Naive thymus-derived CD4-positive, alpha-beta T cell (primary cell): Measurements from ENCODE around the gene PCARE. TPM values are rescaled to one million over a fixed set of nuclear protein-coding genes. Genes with fewer than 3 reads are reported as not detected.

Source experiments
- ATAC-seq: fragments of 150-1000 bp; cut with Tn5 transposase; 2 replicates; pipeline ENCODE4 v1.10.0; 2021; ENCODE audit warnings: mild to moderate bottlenecking, moderate library complexity
- CTCF ChIA-PET: fragments of 350-600 bp; sonication (Branson Sonifier 250); formaldehyde crosslinking; loops from one replicate; lab custom pipeline; 2021; ENCODE audit warnings: antibody characterized with exemption; lab: Charles Lee
- POLR2A ChIA-PET: fragments of 350-600 bp; sonication (Branson Sonifier 250); formaldehyde crosslinking; loops from one replicate; lab custom pipeline; 2021; ENCODE audit warnings: antibody characterized with exemption, inconsistent platforms; lab: Charles Lee
- DNase-seq, 9 donors: peaks; one replicate each; pipeline versions ENCODE4 v3.0.0 to v3.0.0-alpha.2; 2020 to 2022; ENCODE audit warnings: mixed read lengths in 1 of 9
- H3K27ac ChIP-seq: one replicate; pipeline ENCODE4 v1.7.0; 2013; ENCODE audit warnings: mild to moderate bottlenecking, low read depth, low read length, moderate library complexity
- H3K27me3 ChIP-seq, 2 donors: one replicate each; pipeline ENCODE4 v1.7.0; 2013; ENCODE audit warnings: low read length in 2 of 2, mild to moderate bottlenecking in 2 of 2, moderate library complexity in 2 of 2; ENCODE audit not compliant: control insufficient read depth in 2 of 2, insufficient read depth in 2 of 2
- H3K36me3 ChIP-seq, 3 experiments: 1 replicate in 2 of 3; 2 replicates in 1 of 3; pipeline ENCODE4 v1.7.0; 2013; ENCODE audit warnings: low read length in 3 of 3, mild to moderate bottlenecking in 3 of 3, moderate library complexity in 1 of 3; ENCODE audit not compliant: insufficient read depth in 3 of 3, control insufficient read depth in 2 of 3
- H3K4me1 ChIP-seq, 2 donors: one replicate each; pipeline ENCODE4 v1.7.0; 2013; ENCODE audit warnings: low read length in 2 of 2, mild to moderate bottlenecking in 2 of 2, moderate library complexity in 1 of 2; ENCODE audit not compliant: control insufficient read depth in 2 of 2, insufficient read depth in 2 of 2
- H3K4me3 ChIP-seq: 2 replicates; pipeline ENCODE4 v1.7.0; 2013; ENCODE audit warnings: mild to moderate bottlenecking, low read length
- H3K9me3 ChIP-seq, 3 experiments: 1 replicate in 2 of 3; 2 replicates in 1 of 3; pipeline ENCODE4 v1.7.0; 2013; ENCODE audit warnings: low read length in 3 of 3; ENCODE audit not compliant: control insufficient read depth in 2 of 3
- H3K27ac Mint-ChIP-seq, 9 donors: one replicate each; pipeline ENCODE4 v1.8.0; 2020 to 2022; ENCODE audit warnings: mixed read lengths in 9 of 9, mild to moderate bottlenecking in 8 of 9, moderate library complexity in 5 of 9, inconsistent platforms in 2 of 9
- H3K27me3 Mint-ChIP-seq, 5 donors: one replicate each; pipeline ENCODE4 v1.8.0; 2021 to 2022; ENCODE audit warnings: mixed read lengths in 5 of 5, mild to moderate bottlenecking in 1 of 5
- H3K36me3 Mint-ChIP-seq, 5 donors: one replicate each; pipeline ENCODE4 v1.8.0; 2020 to 2022; ENCODE audit warnings: mixed read lengths in 5 of 5, mild to moderate bottlenecking in 3 of 5, inconsistent platforms in 1 of 5
- H3K4me1 Mint-ChIP-seq, 7 donors: one replicate each; pipeline ENCODE4 v1.8.0; 2020 to 2022; ENCODE audit warnings: mixed read lengths in 7 of 7, mild to moderate bottlenecking in 3 of 7, inconsistent platforms in 1 of 7
- H3K4me3 Mint-ChIP-seq, 10 donors: one replicate each; pipeline ENCODE4 v1.8.0; 2020 to 2022; ENCODE audit warnings: mild to moderate bottlenecking in 10 of 10, mixed read lengths in 10 of 10, moderate library complexity in 6 of 10, inconsistent platforms in 2 of 10
- H3K9me3 Mint-ChIP-seq, 11 donors: one replicate each; pipeline ENCODE4 v1.8.0; 2020 to 2022; ENCODE audit warnings: mixed read lengths in 11 of 11, mild to moderate bottlenecking in 4 of 11, inconsistent platforms in 1 of 11, moderate library complexity in 1 of 11
- intact Hi-C, 2 donors: fragments of 100-400 bp; cut with micrococcal nuclease; formaldehyde crosslinking; loops; one replicate each; pipeline ENCODE4 v1.15.1; 2023
- polyA plus RNA-seq, 2 donors: library from polyadenylated mRNA; unstranded; fragments of 300-500 nt; fragmentation: Illumina TruSeq; gene quantifications; one replicate each; pipeline ENCODE4 v1.2.3, GENCODE V29; 2021
- total RNA-seq, 6 experiments: library from RNA in 5 of 6; stranded (reverse) in 5 of 6; gene quantifications; 1 replicate in 5 of 6; 2 replicates in 1 of 6; pipeline ENCODE4 v1.2.3 and lab custom pipeline; 2021 to 2026

Gene PCARE
- total and polyA plus RNA-seq, 7 experiments from 2014 or later = not detected

DNA sequence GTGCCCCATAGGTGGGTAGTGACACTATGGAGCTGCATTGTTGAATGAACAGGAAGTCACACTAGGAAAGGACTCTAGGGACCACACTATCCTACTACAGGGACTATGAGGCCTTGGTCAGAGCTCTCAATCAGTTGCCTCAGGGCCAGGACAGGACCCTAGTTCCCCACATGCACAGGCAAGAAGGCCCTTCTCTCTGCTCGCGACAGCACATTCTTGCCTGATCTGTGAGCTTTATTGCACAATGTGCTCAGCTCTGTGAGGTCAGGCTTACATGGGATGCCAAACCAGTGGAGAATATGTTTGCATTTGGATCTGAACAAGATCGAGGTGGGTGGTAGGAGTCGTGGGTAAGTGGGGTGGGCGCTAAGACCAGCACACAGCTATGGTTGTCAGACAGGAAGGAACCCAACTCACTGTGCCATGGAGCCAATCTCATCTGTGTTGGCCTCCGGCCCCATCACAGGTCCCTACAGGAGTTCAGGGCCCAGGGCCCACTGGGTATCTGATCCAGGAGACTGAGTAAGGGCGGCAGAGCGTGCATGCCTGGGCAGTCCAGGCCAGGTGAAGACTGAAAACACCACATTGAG lies 8.0 kb downstream of the PCARE start:
- ATAC-seq (peak; percentile 30), DNase-seq (no peak)
- H3K4me3 ChIP-seq = no peak overlapping the region
- Mint-ChIP-seq H3K27ac (peak overlapping the region in 1 of 9 donors; percentile 41), H3K27me3 (no peaks in the 10 kb centered on the region), H3K9me3 (no peaks in the 10 kb centered on the region), H3K36me3 (no peaks in the 10 kb centered on the region), H3K4me1 (no peaks in the 10 kb centered on the region), H3K4me3 (no peak overlapping the region)
- intact Hi-C loops = no loop called here
- ChIA-PET POLR2A (no interaction called here), CTCF (no interaction called here)
- H3K9me3 ChIP-seq = no peaks in the 10 kb centered on the region
- H3K27me3 ChIP-seq = no peaks in the 10 kb centered on the region
- H3K4me1 ChIP-seq = no peaks in the 10 kb centered on the region
- H3K27ac ChIP-seq = no peak overlapping the region
- no peaks in the 10 kb centered on the region for H3K36me3 ChIP-seq

DNA sequence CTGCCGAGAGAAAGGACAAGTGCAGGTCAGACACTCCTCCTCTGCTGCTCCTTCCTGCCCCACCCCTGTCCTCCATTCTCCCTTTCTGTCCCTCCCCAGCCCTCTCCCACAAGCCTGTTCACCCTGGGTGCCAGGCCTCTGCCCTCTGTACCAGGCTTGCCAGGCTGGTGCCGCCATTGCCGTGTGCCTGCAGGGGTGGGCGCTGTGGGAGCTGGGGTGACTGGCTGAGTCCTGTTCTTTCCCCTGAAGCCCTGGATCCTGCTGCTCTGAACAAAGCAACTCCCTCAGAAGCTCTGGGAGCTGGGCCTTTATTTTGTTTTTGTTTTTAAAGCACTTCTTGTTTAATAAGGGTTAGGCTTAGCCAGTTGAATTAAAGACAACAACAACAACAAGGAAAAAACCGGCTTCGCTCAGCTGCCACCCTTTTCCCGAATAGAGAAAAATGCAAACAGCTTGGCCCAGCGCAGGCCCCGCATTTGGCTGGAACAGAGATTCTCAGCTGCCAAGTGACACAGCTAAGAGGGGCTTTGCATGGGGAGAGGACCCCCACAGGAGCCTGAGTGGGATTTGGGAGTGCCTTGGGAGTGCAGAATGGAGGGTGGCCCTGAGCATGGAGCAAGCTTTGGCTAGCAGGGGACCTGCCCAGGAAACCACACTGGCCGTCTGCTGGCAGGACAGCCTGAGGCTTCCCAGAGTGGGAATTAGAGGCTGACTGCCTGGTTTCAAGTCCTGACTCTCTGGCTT lies 9.1 kb downstream of the PCARE start:
- Mint-ChIP-seq H3K4me1 (peaks cover 0 to 2% (median 0%) of the 10 kb centered on the region in 7 donors), H3K27ac (no peak overlapping the region), H3K9me3 (no peaks in the 10 kb centered on the region), H3K27me3 (no peaks in the 10 kb centered on the region), H3K4me3 (no peak overlapping the region), H3K36me3 (no peaks in the 10 kb centered on the region)
- ChIA-PET CTCF (no interaction called here), POLR2A (no interaction called here)
- H3K4me1 ChIP-seq = no peaks in the 10 kb centered on the region
- no peak for ATAC-seq
- H3K9me3 ChIP-seq = no peaks in the 10 kb centered on the region
- no peak overlapping the region for H3K4me3 ChIP-seq
- H3K36me3 ChIP-seq = no peaks in the 10 kb centered on the region
- H3K27me3 ChIP-seq = no peaks in the 10 kb centered on the region
- intact Hi-C loops = no loop called here
- no peak for DNase-seq
- no peak overlapping the region for H3K27ac ChIP-seq

DNA sequence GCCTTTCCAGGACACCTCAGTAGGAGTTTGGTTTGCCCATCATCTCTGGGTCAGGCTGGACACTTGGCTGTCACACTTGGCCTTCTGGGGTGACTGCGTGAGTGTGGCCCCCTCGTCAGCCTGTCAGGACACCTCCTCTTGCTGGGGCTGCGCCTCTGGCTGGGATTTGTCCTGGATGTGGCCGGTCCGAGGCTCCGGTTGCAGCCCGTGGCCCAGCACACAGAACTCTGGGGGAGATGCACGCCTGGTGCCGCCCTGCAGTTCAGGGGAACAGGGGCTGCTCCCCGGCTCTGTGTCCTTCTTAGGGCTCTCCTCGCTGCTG lies 9.6 kb downstream of the PCARE start:
- no peak for DNase-seq
- ChIA-PET POLR2A (no interaction called here), CTCF (no interaction called here)
- Mint-ChIP-seq H3K9me3 (no peaks in the 10 kb centered on the region), H3K27ac (no peak overlapping the region), H3K4me3 (no peak overlapping the region), H3K36me3 (no peaks in the 10 kb centered on the region), H3K27me3 (no peaks in the 10 kb centered on the region), H3K4me1 (peaks cover 0 to 7% (median 3%) of the 10 kb centered on the region in 7 donors)
- intact Hi-C loops = no loop called here
- Histone ChIP-seq H3K4me1 (no peaks in the 10 kb centered on the region), H3K27ac (no peak overlapping the region), H3K9me3 (no peaks in the 10 kb centered on the region), H3K27me3 (no peaks in the 10 kb centered on the region), H3K4me3 (no peak overlapping the region), H3K36me3 (no peaks in the 10 kb centered on the region)
- ATAC-seq = no peak

DNA sequence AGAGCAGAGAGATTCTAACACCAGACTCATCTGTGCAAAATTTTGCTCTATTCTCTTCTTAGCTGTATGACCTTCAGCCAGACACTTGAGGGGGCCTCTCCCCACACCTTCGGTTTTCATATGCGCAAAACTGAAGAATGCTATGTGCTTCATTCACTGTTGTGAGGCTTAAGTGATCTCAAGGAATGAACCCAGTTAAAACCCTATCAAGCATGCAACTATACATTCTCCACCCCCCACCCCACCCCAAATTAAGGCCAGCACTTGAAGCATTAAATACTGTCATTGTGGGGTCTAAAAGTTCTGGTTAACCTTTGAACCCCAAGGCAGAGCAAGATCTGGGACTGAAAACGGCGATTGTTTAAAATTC lies 10.0 kb downstream of the PCARE start:
- DNase-seq (no peak), ATAC-seq (no peak)
- H3K27ac Mint-ChIP-seq = no peak overlapping the region
- peaks cover 0 to 11% (median 6%) of the 10 kb centered on the region in 7 donors for H3K4me1 Mint-ChIP-seq
- Histone ChIP-seq H3K4me3 (no peak overlapping the region), H3K4me1 (no peaks in the 10 kb centered on the region), H3K9me3 (no peaks in the 10 kb centered on the region), H3K27ac (no peak overlapping the region), H3K27me3 (no peaks in the 10 kb centered on the region), H3K36me3 (no peaks in the 10 kb centered on the region)
- CTCF ChIA-PET = no interaction called here
- H3K36me3 Mint-ChIP-seq = no peaks in the 10 kb centered on the region
- no peaks in the 10 kb centered on the region for H3K27me3 Mint-ChIP-seq
- H3K9me3 Mint-ChIP-seq = no peaks in the 10 kb centered on the region
- POLR2A ChIA-PET = no interaction called here
- intact Hi-C loops = no loop called here
- H3K4me3 Mint-ChIP-seq = no peak overlapping the region

DNA sequence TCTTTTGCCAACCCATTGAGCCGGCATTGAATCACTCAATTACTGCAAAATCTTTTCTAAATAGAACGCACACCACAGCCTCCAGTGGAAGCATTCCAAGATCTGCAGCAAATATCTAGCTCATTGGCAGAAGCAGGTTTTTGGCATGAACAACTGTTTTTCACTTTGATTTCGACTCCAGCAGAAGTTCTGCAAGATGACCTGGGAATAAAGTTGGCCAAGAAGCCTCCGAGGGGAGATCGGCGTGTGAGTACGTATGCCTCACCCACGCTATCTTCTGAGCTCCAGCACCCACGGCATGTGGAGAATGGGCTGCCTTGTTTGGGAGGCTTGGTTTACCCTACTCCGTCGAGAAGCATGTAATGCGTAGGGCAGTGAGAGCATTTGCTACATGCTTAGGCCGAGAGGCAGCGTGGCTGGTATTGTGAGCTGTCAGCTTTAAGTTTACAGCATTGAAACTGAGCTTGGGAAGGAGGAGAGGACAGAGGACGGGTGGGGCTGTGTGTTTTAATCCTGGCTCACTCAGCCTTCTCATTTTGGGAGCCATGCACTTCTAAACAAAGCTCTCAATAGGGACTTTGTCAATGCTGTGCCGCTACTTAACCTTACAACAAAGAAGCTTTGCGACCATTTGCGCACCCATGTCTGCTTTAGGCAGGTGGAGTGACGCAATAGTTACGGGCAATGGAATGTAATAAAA lies 10.5 kb downstream of the PCARE start:
- Mint-ChIP-seq H3K9me3 (no peaks in the 10 kb centered on the region), H3K36me3 (no peaks in the 10 kb centered on the region), H3K27me3 (no peaks in the 10 kb centered on the region), H3K4me3 (no peak overlapping the region), H3K27ac (no peak overlapping the region), H3K4me1 (peaks cover 0 to 12% (median 7%) of the 10 kb centered on the region in 7 donors)
- POLR2A ChIA-PET = no interaction called here
- no peak overlapping the region for H3K27ac ChIP-seq
- H3K9me3 ChIP-seq = no peaks in the 10 kb centered on the region
- CTCF ChIA-PET = no interaction called here
- H3K4me1 ChIP-seq = no peaks in the 10 kb centered on the region
- no peaks in the 10 kb centered on the region for H3K36me3 ChIP-seq
- no peak overlapping the region for H3K4me3 ChIP-seq
- intact Hi-C loops = no loop called here
- no peaks in the 10 kb centered on the region for H3K27me3 ChIP-seq
- no peak for DNase-seq
- no peak for ATAC-seq

DNA sequence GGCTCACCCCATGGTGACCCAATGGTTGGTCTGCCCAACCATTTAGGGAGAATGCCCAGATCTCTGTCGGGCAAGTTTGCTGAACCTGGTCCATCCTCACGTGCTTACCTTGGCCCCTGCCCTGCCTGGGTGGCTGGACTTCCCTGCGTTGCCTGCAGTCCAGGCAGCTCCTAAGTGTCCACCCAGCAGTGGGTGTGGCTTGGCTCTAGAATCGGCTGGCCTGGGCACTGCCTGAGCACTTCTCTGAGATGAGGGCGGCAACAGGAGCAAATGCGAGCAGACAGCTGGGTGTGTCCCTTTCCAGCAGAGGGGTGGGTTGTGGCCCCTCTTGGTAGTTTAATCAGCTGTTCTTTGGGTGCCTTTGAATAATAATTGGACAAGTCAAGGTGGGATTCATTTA lies 11.3 kb downstream of the PCARE start:
- Mint-ChIP-seq H3K4me3 (no peak overlapping the region), H3K4me1 (peaks cover 0 to 12% (median 7%) of the 10 kb centered on the region in 7 donors), H3K36me3 (no peaks in the 10 kb centered on the region), H3K27me3 (no peaks in the 10 kb centered on the region), H3K27ac (no peak overlapping the region), H3K9me3 (no peaks in the 10 kb centered on the region)
- intact Hi-C loops = no loop called here
- Histone ChIP-seq H3K27me3 (no peaks in the 10 kb centered on the region), H3K27ac (no peak overlapping the region), H3K9me3 (no peaks in the 10 kb centered on the region), H3K4me1 (no peaks in the 10 kb centered on the region), H3K36me3 (no peaks in the 10 kb centered on the region), H3K4me3 (no peak overlapping the region)
- DNase-seq = no peak
- no peak for ATAC-seq
- CTCF ChIA-PET = no interaction called here
- POLR2A ChIA-PET = no interaction called here

DNA sequence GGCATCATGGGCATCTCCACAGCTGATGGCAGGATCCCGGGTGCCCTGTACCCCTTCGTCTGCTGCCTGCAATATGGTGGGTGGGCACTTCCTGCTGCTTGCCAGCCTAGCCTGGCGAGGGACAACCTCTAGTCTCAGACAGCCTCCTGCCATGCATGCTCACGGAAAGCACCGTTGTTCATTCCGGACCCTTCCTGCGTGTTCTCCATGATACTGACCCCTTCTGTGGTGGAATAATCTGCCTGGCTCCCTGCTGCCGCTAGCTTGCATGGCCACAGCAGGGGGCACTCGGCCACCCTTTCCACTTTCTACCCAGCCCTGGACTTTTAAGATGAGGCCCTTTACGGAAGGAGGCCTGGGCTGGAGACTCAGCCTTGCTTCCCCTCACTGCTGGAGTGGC lies 12.0 kb downstream of the PCARE start:
- Histone ChIP-seq H3K27ac (no peak overlapping the region), H3K9me3 (no peaks in the 10 kb centered on the region), H3K27me3 (no peaks in the 10 kb centered on the region), H3K36me3 (no peaks in the 10 kb centered on the region), H3K4me3 (no peak overlapping the region), H3K4me1 (no peaks in the 10 kb centered on the region)
- no peak for DNase-seq
- ATAC-seq = no peak
- CTCF ChIA-PET = no interaction called here
- Mint-ChIP-seq H3K27ac (no peak overlapping the region), H3K4me1 (peaks cover 0 to 12% (median 7%) of the 10 kb centered on the region in 7 donors), H3K4me3 (no peak overlapping the region), H3K27me3 (no peaks in the 10 kb centered on the region), H3K9me3 (no peaks in the 10 kb centered on the region), H3K36me3 (no peaks in the 10 kb centered on the region)
- intact Hi-C loops = no loop called here
- POLR2A ChIA-PET = no interaction called here
